K562 (cell line): ENCODE results near the gene DGLUCY. TPM values are rescaled to one million over a fixed set of nuclear protein-coding genes. Genes with fewer than 3 reads are reported as not detected.

Experiments used
- ATAC-seq: fragments of 200-7000 bp; cut with Tn5 transposase; 3 replicates; pipeline ENCODE4 v1.9.1; 2020; ENCODE audit warnings: moderate library complexity
- BruUV-seq: library from RNA; stranded (reverse); fragments of 400-500 nt; replicated peaks from 2 replicates; lab custom pipeline; 2021; lab: Mats Ljungman, UMichigan
- CTCF ChIA-PET: fragments of 300-600 bp; formaldehyde crosslinking; extraction: SDS; loops from one replicate; lab custom pipeline; 2021; ENCODE audit warnings: low intra/inter-chr PET ratio; lab: Yijun Ruan, JAX
- POLR2A ChIA-PET: fragments of 300-600, 350-650 bp; sonication (Branson Sonifier 250); formaldehyde crosslinking; extraction: SDS; loops from one replicate; lab custom pipeline; 2021; ENCODE audit warnings: antibody characterized with exemption, inconsistent platforms; lab: Yijun Ruan, JAX
- DNase-seq, 4 experiments: peaks; one replicate each; pipeline versions ENCODE4 v3.0.0 to v3.0.0-alpha.2; 2011 to 2018; ENCODE audit warnings: low spot score in 3 of 4, mixed read lengths in 3 of 4; ENCODE audit errors: extremely low read depth in 1 of 4
- FAIRE-seq: peaks from 2 replicates; lab custom pipeline; 2011; peaks lifted over from hg19 to GRCh38; lab: Jason Lieb, UNC
- H2AFZ ChIP-seq: 2 replicates; pipeline ENCODE4 v1.6.0; 2011; ENCODE audit warnings: low read depth, low read length, control low read depth, inconsistent platforms
- H3K27ac ChIP-seq: fragments of 200-600 bp; 3 replicates; pipeline ENCODE4 v1.8.0; 2011; ENCODE audit warnings: low read depth, mild to moderate bottlenecking, control low read depth, inconsistent platforms, low read length, moderate library complexity, mixed read lengths; ENCODE audit errors: extremely low read depth
- H3K27me3 ChIP-seq, 2 experiments: fragments of 300-600 bp in 1 of 2; 2 replicates in 1 of 2; 3 replicates in 1 of 2; pipeline versions ENCODE4 v1.6.0 to v1.8.0; 2011; ENCODE audit warnings: inconsistent platforms in 2 of 2, low read length in 2 of 2, mild to moderate bottlenecking in 1 of 2, mixed read lengths in 1 of 2, moderate library complexity in 1 of 2; ENCODE audit not compliant: control insufficient read depth in 2 of 2, insufficient read depth in 2 of 2
- H3K36me3 ChIP-seq: fragments of 300-600 bp; 3 replicates; pipeline ENCODE4 v1.8.0; 2011; ENCODE audit warnings: mild to moderate bottlenecking, low read length, inconsistent platforms; ENCODE audit not compliant: control insufficient read depth, insufficient read depth
- H3K4me1 ChIP-seq, 2 experiments: fragments of 200-600 bp in 1 of 2; replicated peaks in 1 of 2; 2 replicates in 1 of 2; 3 replicates in 1 of 2; pipeline versions ENCODE4 v1.5.1 to v1.8.0; 2011; ENCODE audit warnings: inconsistent platforms in 2 of 2, low read length in 2 of 2, mild to moderate bottlenecking in 1 of 2, mixed read lengths in 1 of 2, moderate library complexity in 1 of 2; ENCODE audit not compliant: control insufficient read depth in 2 of 2, insufficient read depth in 2 of 2
- H3K4me2 ChIP-seq: 2 replicates; pipeline ENCODE4 v1.6.1; 2011; ENCODE audit warnings: low read length, control low read depth, inconsistent platforms, mixed read lengths; ENCODE audit not compliant: insufficient read depth
- H3K4me3 ChIP-seq: fragments of 200-600 bp; sonication (generic), shearing (Covaris generic); 2 replicates; pipeline ENCODE4 v1.5.1; 2016; ENCODE audit warnings: control low read depth, inconsistent platforms
- H3K79me2 ChIP-seq: fragments of 200-600 bp; 3 replicates; pipeline ENCODE4 v1.8.0; 2011; ENCODE audit warnings: low read length, inconsistent platforms; ENCODE audit not compliant: control insufficient read depth, insufficient read depth
- H3K9ac ChIP-seq, 2 experiments: 2 replicates each; pipeline versions ENCODE4 v1.6.0 to v1.6.1; 2011; ENCODE audit warnings: low read depth in 2 of 2, low read length in 2 of 2, control low read depth in 1 of 2, inconsistent platforms in 1 of 2, mild to moderate bottlenecking in 1 of 2, mixed read lengths in 1 of 2; ENCODE audit not compliant: insufficient read depth in 1 of 2
- H3K9me1 ChIP-seq: one replicate; pipeline ENCODE4 v1.6.0; 2011; ENCODE audit warnings: inconsistent platforms, mild to moderate bottlenecking, low read length, moderate library complexity; ENCODE audit not compliant: control insufficient read depth, insufficient read depth
- H3K9me3 ChIP-seq: replicated peaks from 2 replicates; pipeline ENCODE4 v1.5.1; 2011; ENCODE audit warnings: low read depth, low read length, inconsistent platforms; ENCODE audit not compliant: control insufficient read depth, insufficient read depth
- H4K20me1 ChIP-seq: replicated peaks from 2 replicates; pipeline ENCODE4 v1.6.1; 2011; ENCODE audit warnings: low read length, inconsistent platforms, mixed read lengths; ENCODE audit not compliant: control insufficient read depth, insufficient read depth
- CREM ChIP-seq: IDR thresholded peaks from 2 replicates; pipeline ENCODE4 v1.6.1; 2014; ENCODE audit warnings: antibody characterized with exemption, low read depth
- CTBP1 ChIP-seq: fragments of 450-650 bp; IDR thresholded peaks from 2 replicates; pipeline ENCODE4 v1.6.1; 2016; ENCODE audit warnings: borderline replicate concordance
- E2F6 ChIP-seq, 2 experiments: IDR thresholded peaks; 2 replicates each; pipeline ENCODE4 v1.6.1; 2011; ENCODE audit warnings: borderline replicate concordance in 1 of 2, control low read depth in 1 of 2, low read depth in 1 of 2, low read length in 1 of 2, mild to moderate bottlenecking in 1 of 2, mixed read lengths in 1 of 2, moderate library complexity in 1 of 2; ENCODE audit not compliant: insufficient read depth in 1 of 2, insufficient read length in 1 of 2, poor library complexity in 1 of 2, severe bottlenecking in 1 of 2; ENCODE audit errors: extremely low read depth in 1 of 2
- EGR1 ChIP-seq: fragments of 450-650 bp; conservative IDR thresholded peaks from 2 replicates; pipeline ENCODE4 v1.6.1; 2017; ENCODE audit warnings: mild to moderate bottlenecking
- L3MBTL2 ChIP-seq: fragments of 450-650 bp; IDR thresholded peaks from 2 replicates; pipeline ENCODE4 v1.6.1; 2016; ENCODE audit warnings: mild to moderate bottlenecking, moderate library complexity
- MYBL2 ChIP-seq, 2 experiments: fragments of 450-650 bp in 1 of 2; sonication (generic) in 1 of 2; formaldehyde crosslinking in 1 of 2; IDR thresholded peaks; 2 replicates each; pipeline versions ENCODE4 v1.6.1 to v1.8.1; 2017 to 2022; ENCODE audit warnings: borderline replicate concordance in 1 of 2, inconsistent platforms in 1 of 2, low read depth in 1 of 2, mild to moderate bottlenecking in 1 of 2, missing genetic modification reagents in 1 of 2, moderate library complexity in 1 of 2
- POLR2G ChIP-seq: fragments of 200-400 bp; formaldehyde crosslinking; IDR thresholded peaks from 2 replicates; pipeline ENCODE4 v1.6.1; 2017; ENCODE audit warnings: low read depth, mild to moderate bottlenecking, antibody characterized with exemption, low read length, moderate library complexity
- RBFOX2 ChIP-seq: fragments of 200-400 bp; formaldehyde crosslinking; IDR thresholded peaks from 2 replicates; pipeline ENCODE4 v1.6.1; 2017; ENCODE audit warnings: low read depth, mild to moderate bottlenecking, low read length, moderate library complexity
- RBM22 ChIP-seq: fragments of 200-400 bp; formaldehyde crosslinking; IDR thresholded peaks from 2 replicates; pipeline ENCODE4 v1.6.1; 2018; ENCODE audit warnings: low read length, low read depth; ENCODE audit not compliant: poor library complexity, severe bottlenecking
- ZNF124 ChIP-seq: sonication (generic); formaldehyde crosslinking; IDR thresholded peaks from 2 replicates; pipeline ENCODE4 v1.8.1; 2022; ENCODE audit warnings: missing genetic modification reagents
- ZNF174 ChIP-seq: fragments of 250-450 bp; sonication (Bioruptor Pico); IDR thresholded peaks from 2 replicates; pipeline ENCODE4 v1.4.0; 2020; ENCODE audit warnings: mild to moderate bottlenecking
- ZNF175 ChIP-seq: fragments of 200-800 bp; sonication (Bioruptor generic); IDR thresholded peaks from 2 replicates; pipeline ENCODE4 v1.6.1; 2016; ENCODE audit warnings: low read depth, mild to moderate bottlenecking, missing genetic modification characterization, missing compliant biosample characterization
- WGBS: fragments of 100-300 bp; shearing (Covaris generic); methylation state at CpG from one replicate; pipeline ENCODE4 v1.1.6; 2016; ENCODE audit warnings: low coverage, mixed read lengths; ENCODE audit not compliant: insufficient coverage; ENCODE audit errors: missing lambda C conversion rate; 5-methylcytosine and 5-hydroxymethylcytosine counted together
- in situ Hi-C: fragments of 300-500 bp; cut with MboI; formaldehyde crosslinking; loops from 4 replicates; pipeline ENCODE4 v1.15.0; 2018; ENCODE audit warnings: inconsistent platforms, mixed read lengths
- intact Hi-C: fragments of 100-400 bp; cut with micrococcal nuclease; formaldehyde crosslinking; loops from 2 replicates; pipeline ENCODE4 v1.14.2; 2022
- polyA plus RNA-seq, 8 experiments: library from polyadenylated mRNA; depleted of rRNA in 4 of 8; stranded (reverse) in 5 of 8; unstranded in 3 of 8; fragments of >200 nt; fragmentation: Nextera tagmentation in 2 of 8; fragmentation: Illumina TruSeq in 1 of 8; extraction: Ambion mirVana in 2 of 8; extraction: Trizol in 1 of 8; gene quantifications; 2 replicates each; pipeline versions ENCODE4 v1.2.1 to v1.2.3, GENCODE V29; 2011 to 2014; ENCODE audit warnings: inconsistent platforms in 1 of 8, missing spikeins in 1 of 8
- total RNA-seq, 7 experiments: library from RNA; depleted of rRNA in 6 of 7; stranded (reverse); fragments of >200 nt in 6 of 7; fragmentation: Illumina TruSeq in 2 of 7; extraction: Trizol in 2 of 7; gene quantifications; 2 replicates each; pipeline versions ENCODE4 v1.2.1 to v1.2.3, GENCODE V29; 2011 to 2021; ENCODE audit warnings: low replicate concordance in 1 of 7
- TF ChIP-seq, protein P1 (sequence below): fragments of 200-800 bp; sonication (Bioruptor generic); IDR thresholded peaks from 2 replicates; pipeline ENCODE4 v1.6.1; 2016; ENCODE audit warnings: missing genetic modification characterization, missing compliant biosample characterization

Gene DGLUCY
- total and polyA plus RNA-seq, 9 of the 15 experiments (the other 6 are each of a cell fraction or from before 2014, with no cell fraction given): 9.9 to 28.4 (median 21.0) TPM

- Histone ChIP-seq H3K4me2 (peak overlapping the region; percentile 69), H3K9me1 (no peaks in the 10 kb centered on the region), H3K9ac (peak overlapping the region; percentile 64 to 92; a peak in 3 of 4 replicates), H3K36me3 (no peaks in the 10 kb centered on the region), H2AFZ (peak overlapping the region; percentile 85), H4K20me1 (no peaks in the 10 kb centered on the region), H3K4me1 (peaks cover 27 to 32% of the 10 kb centered on the region in 2 experiments), H3K79me2 (peaks cover 2% of the 10 kb centered on the region; the same call in 2 of the 3 replicates), H3K4me3 (peak overlapping the region; percentile 47), H3K27me3 (no peaks in the 10 kb centered on the region), H3K9me3 (no peaks in the 10 kb centered on the region), H3K27ac (peak overlapping the region; percentile 70)
- no TSS peak for BruUV-seq
- 12% methylated on average over 9 of the region's 95 CpGs for WGBS
- no peak for FAIRE-seq
- CTCF ChIA-PET: interaction anchor here (0.7 kb wide), 1 partner anchor 12 kb away, joined by 3 read pairs; no protein-coding TSS in a partner anchor
- intact Hi-C loops (no loop called here), in situ Hi-C loops (no loop called here)
- POLR2A ChIA-PET: interaction anchor here (0.5 to 2.0 kb wide), 4 partner anchors 9 to 652 kb away, joined by 3 to 5 read pairs (median 4); partner anchors contain the start of gene GPR68
- ATAC-seq: peak; percentile 81
- DNase-seq: peak; percentile 66 to 86 (median 80)
- TF ChIP-seq CREM (0 out of 2 replicates have a peak, but pooled peaks have one; percentile 5), POLR2G (peak; percentile 73; the same call in 1 of the 2 replicates), ZNF175 (peak; percentile 53; the same call in 1 of the 2 replicates), RBFOX2 (peak; percentile 69), EGR1 (peak; percentile 74), RBM22 (peak; percentile 66), ZNF174 (no peak), MYBL2 (IDR thresholded peaks at IDR 0.05; ENCODE audit: low read depth) (no peak), MYBL2 (CRISPR knock-in tag; IDR thresholded peaks at IDR 0.05; ENCODE audit: borderline replicate concordance) (no peak), ZNF124 (CRISPR knock-in tag) (no peak), L3MBTL2 (0 out of 2 replicates have a peak, but pooled peaks have one; percentile 33), CTBP1 (peak; percentile 47; the same call in 1 of the 2 replicates), E2F6 (IDR thresholded peaks at IDR 0.05; ENCODE audit: borderline replicate concordance in 1 of 2, extremely low read depth in 1 of 2, insufficient read depth in 1 of 2, insufficient read length in 1 of 2, low read depth in 1 of 2, low read length in 1 of 2, poor library complexity in 1 of 2, severe bottlenecking in 1 of 2) (peak in 1 of 2 experiments; percentile 76)
- TF ChIP-seq, protein P1, sequence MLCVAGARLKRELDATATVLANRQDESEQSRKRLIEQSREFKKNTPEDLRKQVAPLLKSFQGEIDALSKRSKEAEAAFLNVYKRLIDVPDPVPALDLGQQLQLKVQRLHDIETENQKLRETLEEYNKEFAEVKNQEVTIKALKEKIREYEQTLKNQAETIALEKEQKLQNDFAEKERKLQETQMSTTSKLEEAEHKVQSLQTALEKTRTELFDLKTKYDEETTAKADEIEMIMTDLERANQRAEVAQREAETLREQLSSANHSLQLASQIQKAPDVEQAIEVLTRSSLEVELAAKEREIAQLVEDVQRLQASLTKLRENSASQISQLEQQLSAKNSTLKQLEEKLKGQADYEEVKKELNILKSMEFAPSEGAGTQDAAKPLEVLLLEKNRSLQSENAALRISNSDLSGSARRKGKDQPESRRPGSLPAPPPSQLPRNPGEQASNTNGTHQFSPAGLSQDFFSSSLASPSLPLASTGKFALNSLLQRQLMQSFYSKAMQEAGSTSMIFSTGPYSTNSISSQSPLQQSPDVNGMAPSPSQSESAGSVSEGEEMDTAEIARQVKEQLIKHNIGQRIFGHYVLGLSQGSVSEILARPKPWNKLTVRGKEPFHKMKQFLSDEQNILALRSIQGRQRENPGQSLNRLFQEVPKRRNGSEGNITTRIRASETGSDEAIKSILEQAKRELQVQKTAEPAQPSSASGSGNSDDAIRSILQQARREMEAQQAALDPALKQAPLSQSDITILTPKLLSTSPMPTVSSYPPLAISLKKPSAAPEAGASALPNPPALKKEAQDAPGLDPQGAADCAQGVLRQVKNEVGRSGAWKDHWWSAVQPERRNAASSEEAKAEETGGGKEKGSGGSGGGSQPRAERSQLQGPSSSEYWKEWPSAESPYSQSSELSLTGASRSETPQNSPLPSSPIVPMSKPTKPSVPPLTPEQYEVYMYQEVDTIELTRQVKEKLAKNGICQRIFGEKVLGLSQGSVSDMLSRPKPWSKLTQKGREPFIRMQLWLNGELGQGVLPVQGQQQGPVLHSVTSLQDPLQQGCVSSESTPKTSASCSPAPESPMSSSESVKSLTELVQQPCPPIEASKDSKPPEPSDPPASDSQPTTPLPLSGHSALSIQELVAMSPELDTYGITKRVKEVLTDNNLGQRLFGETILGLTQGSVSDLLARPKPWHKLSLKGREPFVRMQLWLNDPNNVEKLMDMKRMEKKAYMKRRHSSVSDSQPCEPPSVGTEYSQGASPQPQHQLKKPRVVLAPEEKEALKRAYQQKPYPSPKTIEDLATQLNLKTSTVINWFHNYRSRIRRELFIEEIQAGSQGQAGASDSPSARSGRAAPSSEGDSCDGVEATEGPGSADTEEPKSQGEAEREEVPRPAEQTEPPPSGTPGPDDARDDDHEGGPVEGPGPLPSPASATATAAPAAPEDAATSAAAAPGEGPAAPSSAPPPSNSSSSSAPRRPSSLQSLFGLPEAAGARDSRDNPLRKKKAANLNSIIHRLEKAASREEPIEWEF: no peak
Measured at GRCh38 chr14:91252871-91253794, 139.3 kb downstream of the DGLUCY start.
